ENCODE data around the gene C8B. TPM values are rescaled to one million over a fixed set of nuclear protein-coding genes. Genes with fewer than 3 reads are reported as not detected.

C8B gene
- total RNA-seq, 6 experiments from 2014 or later, result not detected

GRCh38 chr1:56933606-56934005, 32.2 kb downstream of the C8B start:
- Mint-ChIP-seq H3K4me3 (no peak overlapping the region), H3K4me1 (ENCODE audit: low read depth) (peaks cover 25% of the 10 kb centered on the region; the same call in 1 of the 2 replicates), H3K9me3 (peaks cover 2% of the 10 kb centered on the region; the same call in 1 of the 2 replicates), H3K36me3 (ENCODE audit: low read depth) (no peaks in the 10 kb centered on the region), H3K27ac (no peak overlapping the region), H3K27me3 (ENCODE audit: insufficient read depth) (peaks cover 3% of the 10 kb centered on the region; the same call in 1 of the 2 replicates)
- TF ChIP-seq, protein P1, sequence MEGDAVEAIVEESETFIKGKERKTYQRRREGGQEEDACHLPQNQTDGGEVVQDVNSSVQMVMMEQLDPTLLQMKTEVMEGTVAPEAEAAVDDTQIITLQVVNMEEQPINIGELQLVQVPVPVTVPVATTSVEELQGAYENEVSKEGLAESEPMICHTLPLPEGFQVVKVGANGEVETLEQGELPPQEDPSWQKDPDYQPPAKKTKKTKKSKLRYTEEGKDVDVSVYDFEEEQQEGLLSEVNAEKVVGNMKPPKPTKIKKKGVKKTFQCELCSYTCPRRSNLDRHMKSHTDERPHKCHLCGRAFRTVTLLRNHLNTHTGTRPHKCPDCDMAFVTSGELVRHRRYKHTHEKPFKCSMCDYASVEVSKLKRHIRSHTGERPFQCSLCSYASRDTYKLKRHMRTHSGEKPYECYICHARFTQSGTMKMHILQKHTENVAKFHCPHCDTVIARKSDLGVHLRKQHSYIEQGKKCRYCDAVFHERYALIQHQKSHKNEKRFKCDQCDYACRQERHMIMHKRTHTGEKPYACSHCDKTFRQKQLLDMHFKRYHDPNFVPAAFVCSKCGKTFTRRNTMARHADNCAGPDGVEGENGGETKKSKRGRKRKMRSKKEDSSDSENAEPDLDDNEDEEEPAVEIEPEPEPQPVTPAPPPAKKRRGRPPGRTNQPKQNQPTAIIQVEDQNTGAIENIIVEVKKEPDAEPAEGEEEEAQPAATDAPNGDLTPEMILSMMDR (IDR thresholded peaks at IDR 0.05), result no peak
- no peak for DNase-seq

- TF ChIP-seq, protein P1 (IDR thresholded peaks at IDR 0.05), result no peak
- H3K27ac Mint-ChIP-seq, result no peak overlapping the region
- H3K9me3 Mint-ChIP-seq, result peaks cover 5% of the 10 kb centered on the region; the same call in 1 of the 2 replicates
- H3K4me1 Mint-ChIP-seq (ENCODE audit: low read depth), result peaks cover 25% of the 10 kb centered on the region; the same call in 1 of the 2 replicates
- no peak overlapping the region for H3K4me3 Mint-ChIP-seq
- no peaks in the 10 kb centered on the region for H3K36me3 Mint-ChIP-seq (ENCODE audit: low read depth)
- peaks cover 3% of the 10 kb centered on the region; the same call in 1 of the 2 replicates for H3K27me3 Mint-ChIP-seq (ENCODE audit: insufficient read depth)
- DNase-seq, result no peak
Measured at GRCh38 chr1:56933161-56933560, 32.7 kb downstream of the C8B start.

- no peak overlapping the region for H3K4me3 Mint-ChIP-seq
- peaks cover 3% of the 10 kb centered on the region; the same call in 1 of the 2 replicates for H3K27me3 Mint-ChIP-seq (ENCODE audit: insufficient read depth)
- DNase-seq, result no peak
- TF ChIP-seq, protein P1 (IDR thresholded peaks at IDR 0.05), result no peak
- H3K4me1 Mint-ChIP-seq (ENCODE audit: low read depth), result peaks cover 25% of the 10 kb centered on the region; the same call in 1 of the 2 replicates
- H3K36me3 Mint-ChIP-seq (ENCODE audit: low read depth), result no peaks in the 10 kb centered on the region
- no peak overlapping the region for H3K27ac Mint-ChIP-seq
- peaks cover 5% of the 10 kb centered on the region; the same call in 1 of the 2 replicates for H3K9me3 Mint-ChIP-seq
Measured at GRCh38 chr1:56931686-56932085, 34.1 kb downstream of the C8B start.

DNA sequence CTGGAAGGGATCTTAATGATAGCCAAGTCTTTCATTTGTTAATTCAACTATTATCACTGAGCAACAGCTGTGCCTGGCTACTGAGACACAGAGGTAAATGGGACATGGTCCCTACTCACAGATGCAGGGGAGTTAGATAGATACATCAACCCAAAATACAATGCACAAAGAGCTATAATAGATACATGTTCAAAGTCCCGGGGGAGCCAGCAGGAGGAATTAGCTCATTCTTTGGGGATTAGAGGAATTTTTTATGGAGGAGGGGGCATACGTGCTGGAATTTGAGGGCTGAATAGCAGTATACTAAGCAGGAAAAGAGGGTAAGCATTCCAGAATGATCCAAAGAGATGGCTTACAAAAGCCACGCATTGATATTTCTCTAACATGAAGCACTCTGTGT, 34.6 kb downstream of the C8B start:
- H3K4me3 Mint-ChIP-seq, result no peak overlapping the region
- no peaks in the 10 kb centered on the region for H3K36me3 Mint-ChIP-seq (ENCODE audit: low read depth)
- H3K27ac Mint-ChIP-seq, result no peak overlapping the region
- H3K9me3 Mint-ChIP-seq, result peaks cover 5% of the 10 kb centered on the region; the same call in 1 of the 2 replicates
- peaks cover 25% of the 10 kb centered on the region; the same call in 1 of the 2 replicates for H3K4me1 Mint-ChIP-seq (ENCODE audit: low read depth)
- peaks cover 3% of the 10 kb centered on the region; the same call in 1 of the 2 replicates for H3K27me3 Mint-ChIP-seq (ENCODE audit: insufficient read depth)
- TF ChIP-seq, protein P1 (IDR thresholded peaks at IDR 0.05), result no peak
- DNase-seq, result no peak

- no peaks in the 10 kb centered on the region for H3K36me3 Mint-ChIP-seq (ENCODE audit: low read depth)
- H3K4me1 Mint-ChIP-seq (ENCODE audit: low read depth), result peaks cover 15% of the 10 kb centered on the region; the same call in 1 of the 2 replicates
- no peak overlapping the region for H3K4me3 Mint-ChIP-seq
- TF ChIP-seq, protein P1 (IDR thresholded peaks at IDR 0.05), result no peak
- no peak overlapping the region for H3K27ac Mint-ChIP-seq
- no peak for DNase-seq
- peaks cover 2% of the 10 kb centered on the region; the same call in 1 of the 2 replicates for H3K27me3 Mint-ChIP-seq (ENCODE audit: insufficient read depth)
- peaks cover 5% of the 10 kb centered on the region; the same call in 1 of the 2 replicates for H3K9me3 Mint-ChIP-seq
Measured at GRCh38 chr1:56929492-56929891, 36.3 kb downstream of the C8B start.
